GM19238 (cell line): ENCODE data around the gene SH3BP2.

Experiments used
- DNase-seq: peaks from one replicate; pipeline ENCODE4 v3.0.0; 2011; ENCODE audit warnings: low spot score; ENCODE audit not compliant: insufficient read length

The SH3BP2 gene

GRCh38 chr4:2817701-2818350, 24.9 kb downstream of the SH3BP2 start:
- peak; percentile 72 for DNase-seq

GRCh38 chr4:2818351-2818939, 25.6 kb downstream of the SH3BP2 start:
- DNase-seq: no peak

GRCh38 chr4:2819244-2820215, 26.6 kb downstream of the SH3BP2 start:
- DNase-seq: no peak

GRCh38 chr4:2820216-2820982, 27.5 kb downstream of the SH3BP2 start:
- DNase-seq: no peak

- DNase-seq: no peak
Measured at GRCh38 chr4:2822461-2823300, 29.8 kb downstream of the SH3BP2 start.

GRCh38 chr4:2823301-2823670, 30.4 kb downstream of the SH3BP2 start:
- no peak for DNase-seq

- DNase-seq: no peak
Measured at GRCh38 chr4:2823671-2824328, 30.9 kb downstream of the SH3BP2 start.

- no peak for DNase-seq
Measured at GRCh38 chr4:2824329-2824835, 31.5 kb downstream of the SH3BP2 start.

GRCh38 chr4:2824836-2825381, 32.0 kb downstream of the SH3BP2 start:
- DNase-seq: no peak

- no peak for DNase-seq
Measured at GRCh38 chr4:2825740-2826139, 32.9 kb downstream of the SH3BP2 start.

- DNase-seq: no peak
Measured at GRCh38 chr4:2827071-2827873, 34.4 kb downstream of the SH3BP2 start.

GRCh38 chr4:2827874-2828751, 35.2 kb downstream of the SH3BP2 start:
- no peak for DNase-seq

GRCh38 chr4:2828758-2829181, 35.9 kb downstream of the SH3BP2 start:
- no peak for DNase-seq

- no peak for DNase-seq
Measured at GRCh38 chr4:2829321-2829932, 36.5 kb downstream of the SH3BP2 start.

GRCh38 chr4:2829933-2830451, 37.1 kb downstream of the SH3BP2 start:
- DNase-seq: no peak

GRCh38 chr4:2830632-2831610, 38.0 kb downstream of the SH3BP2 start:
- no peak for DNase-seq
